ENCODE measurements around the gene NHLRC4. TPM values are rescaled to one million over a fixed set of nuclear protein-coding genes. Genes with fewer than 3 reads are reported as not detected.

Gene NHLRC4
- total and polyA plus RNA-seq, 2 of the 13 experiments (the other 11 are each of a cell fraction or from before 2014, with no cell fraction given), result 0.40 to 0.59 TPM

GRCh38 chr16:586645-587590, 20.1 kb downstream of the NHLRC4 start (continued):
- no peak for TF ChIP-seq GABPA (IDR thresholded peaks at IDR 0.05; ENCODE audit: low read depth, low read length)
- TF ChIP-seq GABPA (CRISPR knock-in tag; IDR thresholded peaks at IDR 0.05; ENCODE audit: low read depth), result no peak
- 0 out of 2 replicates have a peak, but pooled peaks have one; percentile 22 for TF ChIP-seq ARHGAP35 (CRISPR knock-in tag; IDR thresholded peaks at IDR 0.05; ENCODE audit: borderline replicate concordance)
- TF ChIP-seq THAP11 (CRISPR knock-in tag; IDR thresholded peaks at IDR 0.05), result no peak
- TF ChIP-seq HES4 (CRISPR knock-in tag; IDR thresholded peaks at IDR 0.05; ENCODE audit: borderline replicate concordance), result no peak
- no peak for TF ChIP-seq U2AF1 (optimal IDR thresholded peaks at IDR 0.05; ENCODE audit: low read depth, low read length)
- no peak for TF ChIP-seq NFE2L2 (IDR thresholded peaks at IDR 0.05; ENCODE audit: low read length)
- no peak for TF ChIP-seq ZNF256 (CRISPR knock-in tag; conservative IDR thresholded peaks at IDR 0.05)
- peak; percentile 24; the same call in 1 of the 2 replicates for TF ChIP-seq MTA1 (CRISPR knock-in tag; IDR thresholded peaks at IDR 0.05; ENCODE audit: borderline replicate concordance)
- TF ChIP-seq FLYWCH1 (CRISPR knock-in tag; IDR thresholded peaks at IDR 0.05), result no peak
- TF ChIP-seq RCOR2 (CRISPR knock-in tag; IDR thresholded peaks at IDR 0.05), result no peak
- TF ChIP-seq KAT7 (CRISPR knock-in tag; IDR thresholded peaks at IDR 0.05; ENCODE audit: borderline replicate concordance), result no peak
- 0 out of 2 replicates have a peak, but pooled peaks have one; percentile 23 for TF ChIP-seq ZNF263 (CRISPR knock-in tag; IDR thresholded peaks at IDR 0.05)
- no peak for TF ChIP-seq SKIL (CRISPR knock-in tag; IDR thresholded peaks at IDR 0.05; ENCODE audit: borderline replicate concordance)
- TF ChIP-seq GABPB1 (CRISPR knock-in tag; IDR thresholded peaks at IDR 0.05), result 0 out of 2 replicates have a peak, but pooled peaks have one; percentile 21
- peak; percentile 95 for TF ChIP-seq AGO1 (IDR thresholded peaks at IDR 0.05; ENCODE audit: low read depth, low read length, poor library complexity, severe bottlenecking)
- no peak for TF ChIP-seq TOE1 (CRISPR knock-in tag; IDR thresholded peaks at IDR 0.05)
- 0 out of 2 replicates have a peak, but pooled peaks have one; percentile 23 for TF ChIP-seq KLF13 (CRISPR knock-in tag; IDR thresholded peaks at IDR 0.05)
- TF ChIP-seq HMG20A (CRISPR knock-in tag; IDR thresholded peaks at IDR 0.05; ENCODE audit: borderline replicate concordance), result no peak
- TF ChIP-seq ZNF574 (CRISPR knock-in tag; IDR thresholded peaks at IDR 0.05), result no peak
- TF ChIP-seq TP53 (CRISPR knock-in tag; conservative IDR thresholded peaks at IDR 0.05), result no peak
- no peak for TF ChIP-seq ZNF367 (CRISPR knock-in tag; IDR thresholded peaks at IDR 0.05; ENCODE audit: borderline replicate concordance)
- 0 out of 2 replicates have a peak, but pooled peaks have one; percentile 26 for TF ChIP-seq TAF1 (CRISPR knock-in tag; IDR thresholded peaks at IDR 0.05)
- TF ChIP-seq BCL3 (CRISPR knock-in tag; IDR thresholded peaks at IDR 0.05), result no peak
